ENCODE results near the gene SPEF2. TPM values are rescaled to one million over a fixed set of nuclear protein-coding genes. Genes with fewer than 3 reads are reported as not detected.

SPEF2 gene
- total and polyA plus RNA-seq, 9 of the 15 experiments (the other 6 are each of a cell fraction or from before 2014, with no cell fraction given), result 0.11 to 0.62 (median 0.20) TPM; not detected in 2

GRCh38 chr5:35741126-35741716 is 123.6 kb downstream of the SPEF2 start:
- Histone ChIP-seq H3K9me1 (ENCODE audit: control insufficient read depth, insufficient read depth, low read length) (no peaks in the 10 kb centered on the region), H4K20me1 (replicated peaks; ENCODE audit: control insufficient read depth, insufficient read depth, low read length) (no peaks in the 10 kb centered on the region), H2AFZ (ENCODE audit: low read depth, low read length) (no peak overlapping the region), H3K9ac (ENCODE audit: insufficient read depth in 1 of 2, low read depth in 2 of 2, low read length in 2 of 2) (no peak overlapping the region), H3K4me1 (replicated peaks in 1 of 2; ENCODE audit: control insufficient read depth in 2 of 2, insufficient read depth in 2 of 2, low read length in 2 of 2) (no peaks in the 10 kb centered on the region), H3K79me2 (ENCODE audit: control insufficient read depth, insufficient read depth, low read length) (no peaks in the 10 kb centered on the region), H3K27ac (ENCODE audit: extremely low read depth, low read depth, low read length) (no peak overlapping the region), H3K4me3 (no peak overlapping the region), H3K27me3 (ENCODE audit: control insufficient read depth in 2 of 2, insufficient read depth in 2 of 2, low read length in 2 of 2) (no peaks in the 10 kb centered on the region), H3K36me3 (ENCODE audit: control insufficient read depth, insufficient read depth, low read length) (no peaks in the 10 kb centered on the region), H3K4me2 (ENCODE audit: insufficient read depth, low read length) (no peak overlapping the region), H3K9me3 (replicated peaks; ENCODE audit: control insufficient read depth, insufficient read depth, low read depth, low read length) (no peaks in the 10 kb centered on the region)
- no TSS peak for BruUV-seq (replicated peaks)
- ChIA-PET POLR2A (no interaction called here), CTCF (ENCODE audit: low intra/inter-chr PET ratio) (no interaction called here)
- ATAC-seq (no peak), DNase-seq (ENCODE audit: extremely low read depth in 1 of 4, low spot score in 3 of 4) (no peak), FAIRE-seq (no peak)
- in situ Hi-C loops (cut with MboI), result no loop called here
- intact Hi-C loops (cut with micrococcal nuclease), result no loop called here
- 0% methylated on average over 5 of the region's 5 CpGs for WGBS (ENCODE audit: insufficient coverage, low coverage, missing lambda C conversion rate)
- TF ChIP-seq CCAR2 (IDR thresholded peaks at IDR 0.05; ENCODE audit: low read depth, low read length), result no peak
- TF ChIP-seq ZBTB5 (IDR thresholded peaks at IDR 0.05), result no peak
- TF ChIP-seq NCOA1 (IDR thresholded peaks at IDR 0.05; ENCODE audit: low read depth), result no peak
- no peak for TF ChIP-seq DIDO1 (tag; IDR thresholded peaks at IDR 0.05; ENCODE audit: low read depth)
- TF ChIP-seq ATF2 (CRISPR knock-in tag; IDR thresholded peaks at IDR 0.05), result no peak
- TF ChIP-seq SAFB2 (IDR thresholded peaks at IDR 0.05; ENCODE audit: borderline replicate concordance, low read depth, low read length, severe bottlenecking), result no peak
- no peak for TF ChIP-seq REST (IDR thresholded peaks at IDR 0.05; ENCODE audit: borderline replicate concordance)
- no peak for TF ChIP-seq REST (CRISPR knock-in tag; IDR thresholded peaks at IDR 0.05; ENCODE audit: low read depth)
- no peak for TF ChIP-seq C11orf30 (IDR thresholded peaks at IDR 0.05; ENCODE audit: low read depth)
- no peak for TF ChIP-seq POLR3G (IDR thresholded peaks at IDR 0.05; ENCODE audit: extremely low read depth, insufficient read length, insufficient replicate concordance)
- no peak for TF ChIP-seq TCF7 (IDR thresholded peaks at IDR 0.05; ENCODE audit: borderline replicate concordance)
- no peak for TF ChIP-seq MAFF (IDR thresholded peaks at IDR 0.05; ENCODE audit: low read length)
- TF ChIP-seq MBD2 (IDR thresholded peaks at IDR 0.05; ENCODE audit: borderline replicate concordance, low read depth), result no peak
